Measurements from ENCODE around the gene CHRNA10.
"Not testable (repeated sequence)": the region's sequence is repeated elsewhere in the genome, so short reads cannot be mapped to it uniquely, and the experiment has no call there.

CHRNA10 gene

DNA sequence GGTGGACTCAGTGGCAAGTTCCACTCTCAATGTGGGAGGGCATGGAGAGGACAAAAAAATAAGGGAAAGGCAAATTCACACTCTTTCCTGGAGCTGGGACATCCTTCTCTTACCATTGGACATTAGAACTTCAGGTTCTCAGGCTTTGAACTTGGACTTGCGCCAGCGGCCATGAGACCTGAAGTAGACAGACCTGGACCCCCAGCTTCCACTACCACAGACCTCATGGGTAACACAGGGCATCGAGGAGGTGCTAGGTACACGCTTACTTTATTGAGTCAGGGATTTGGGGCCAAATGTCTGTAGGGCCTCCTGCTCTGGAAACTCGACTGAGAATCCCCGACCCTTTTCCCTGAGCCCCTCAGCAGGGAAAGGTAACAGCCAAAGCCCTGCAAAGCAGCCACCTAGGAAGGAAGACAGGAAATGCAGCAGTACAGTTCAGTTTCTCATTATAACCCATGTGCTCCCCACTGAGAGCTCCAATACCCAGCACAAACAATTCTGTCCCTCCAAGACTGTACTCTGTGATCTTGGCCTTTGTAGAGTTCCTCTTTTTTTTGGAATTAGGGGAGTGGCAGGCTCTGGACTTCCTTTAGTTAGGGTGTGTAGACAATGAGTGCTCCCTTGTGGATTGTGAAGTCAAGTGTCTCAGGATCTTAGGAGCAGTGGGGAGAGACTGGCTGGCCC, 5.7 kb downstream of the CHRNA10 start:
- no peak for DNase-seq (ENCODE audit: low read depth in 2 of 3, low spot score in 1 of 3)

DNA sequence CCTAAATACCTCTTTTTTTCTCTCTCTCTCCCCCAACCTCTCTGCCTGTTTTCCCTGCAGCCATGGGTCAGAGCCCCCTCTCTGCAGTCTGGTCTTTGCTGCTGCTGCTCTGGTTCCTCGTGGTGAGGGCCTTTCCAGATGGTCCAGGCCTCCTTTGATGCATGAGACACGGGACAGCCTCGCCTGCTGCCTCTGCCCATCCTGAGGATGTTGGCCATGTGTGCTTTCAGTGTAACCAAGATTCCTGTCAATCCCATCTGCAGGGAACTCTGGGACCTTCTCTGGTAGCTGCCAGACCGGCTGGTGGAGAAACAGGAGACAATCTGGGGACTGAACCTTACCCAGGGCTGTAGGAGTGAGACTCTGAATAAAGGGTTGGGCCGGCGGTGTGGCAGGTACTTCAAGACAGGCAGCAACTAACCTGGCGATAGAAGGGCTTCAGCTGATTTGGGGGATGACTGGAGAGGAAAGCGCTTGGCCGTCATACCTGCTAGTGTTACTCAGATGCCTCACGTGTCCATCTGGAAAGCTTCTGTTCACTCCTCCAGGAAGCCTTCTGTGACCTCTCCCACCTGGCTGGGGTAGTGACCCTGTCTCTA, 7.1 kb downstream of the CHRNA10 start:
- no peak for DNase-seq (ENCODE audit: low read depth in 2 of 3, low spot score in 1 of 3)

DNA sequence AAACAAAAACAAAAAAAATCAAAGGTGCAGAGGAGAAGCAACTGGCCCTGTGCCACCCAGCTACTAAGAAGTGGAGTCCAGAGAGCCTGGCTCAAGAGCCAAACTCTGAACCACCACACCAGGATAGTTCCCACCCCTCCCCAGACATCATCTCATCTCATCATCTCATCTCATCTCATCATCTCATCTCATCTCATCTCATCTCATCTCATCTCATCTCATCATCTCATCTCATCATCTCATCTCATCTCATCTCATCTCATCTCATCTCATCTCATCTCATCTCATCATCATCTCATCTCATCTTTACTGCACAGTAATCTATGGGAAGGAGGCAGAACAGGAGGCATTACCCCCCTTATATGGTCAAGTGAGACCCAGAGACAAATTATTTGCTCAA, 8.3 kb downstream of the CHRNA10 start:
- DNase-seq (ENCODE audit: low read depth in 2 of 3, low spot score in 1 of 3) = no peak

DNA sequence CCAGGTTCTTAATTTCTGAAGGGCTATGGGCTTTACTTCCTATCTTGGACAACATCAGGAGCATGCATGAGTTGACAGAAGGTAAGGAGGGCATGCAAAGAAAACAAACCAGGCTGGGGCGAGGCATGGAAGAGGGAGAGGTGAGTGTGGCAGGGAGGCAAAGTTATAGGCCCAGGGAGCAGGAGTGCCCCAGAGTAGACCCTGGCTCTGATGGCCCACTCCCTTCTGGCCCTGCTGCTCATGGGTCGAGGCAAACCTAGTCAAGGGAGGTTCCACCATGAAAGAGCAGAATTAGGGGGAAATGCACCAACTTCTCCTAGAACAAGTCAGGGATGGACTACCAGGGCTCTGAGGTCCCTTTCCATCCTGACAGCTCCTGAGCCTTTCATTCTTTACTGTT, 10.2 kb downstream of the CHRNA10 start:
- no peak for DNase-seq (ENCODE audit: low read depth in 2 of 3, low spot score in 1 of 3)

DNA sequence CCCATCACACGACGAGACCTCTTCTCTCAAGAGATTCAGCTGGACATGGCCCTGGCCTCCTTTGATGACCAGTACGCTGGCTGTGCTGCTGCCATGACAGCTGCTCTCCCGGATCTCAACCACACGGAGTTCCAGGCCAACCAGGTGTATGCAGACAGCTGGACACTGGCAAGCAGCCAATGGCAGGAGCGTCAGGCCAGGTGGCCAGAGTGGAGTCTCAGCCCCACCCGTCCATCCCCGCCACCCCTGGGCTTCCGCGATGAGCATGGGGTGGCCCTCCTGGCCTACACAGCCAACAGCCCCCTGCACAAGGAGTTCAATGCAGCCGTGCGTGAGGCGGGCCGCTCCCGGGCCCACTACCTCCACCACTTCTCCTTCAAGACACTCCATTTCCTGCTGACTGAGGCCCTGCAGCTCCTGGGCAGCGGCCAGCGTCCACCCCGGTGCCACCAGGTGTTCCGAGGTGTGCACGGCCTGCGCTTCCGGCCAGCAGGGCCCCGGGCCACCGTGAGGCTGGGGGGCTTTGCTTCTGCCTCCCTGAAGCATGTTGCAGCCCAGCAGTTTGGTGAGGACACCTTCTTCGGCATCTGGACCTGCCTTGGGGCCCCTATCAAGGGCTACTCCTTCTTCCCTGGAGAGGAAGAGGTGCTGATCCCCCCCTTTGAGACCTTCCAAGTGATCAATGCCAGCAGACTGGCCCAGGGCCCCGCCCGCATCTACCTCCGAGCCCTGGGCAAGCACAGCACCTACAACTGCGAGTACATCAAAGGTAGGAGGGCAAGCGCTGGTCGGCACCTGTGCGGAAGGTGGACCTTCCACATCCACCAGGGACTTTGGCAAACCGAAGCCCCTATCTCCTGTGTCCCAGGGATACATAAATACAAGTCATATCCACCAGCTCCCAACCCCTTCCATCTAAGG, 11.3 kb downstream of the CHRNA10 start:
- DNase-seq (ENCODE audit: low read depth in 2 of 3, low spot score in 1 of 3) = no peak

DNA sequence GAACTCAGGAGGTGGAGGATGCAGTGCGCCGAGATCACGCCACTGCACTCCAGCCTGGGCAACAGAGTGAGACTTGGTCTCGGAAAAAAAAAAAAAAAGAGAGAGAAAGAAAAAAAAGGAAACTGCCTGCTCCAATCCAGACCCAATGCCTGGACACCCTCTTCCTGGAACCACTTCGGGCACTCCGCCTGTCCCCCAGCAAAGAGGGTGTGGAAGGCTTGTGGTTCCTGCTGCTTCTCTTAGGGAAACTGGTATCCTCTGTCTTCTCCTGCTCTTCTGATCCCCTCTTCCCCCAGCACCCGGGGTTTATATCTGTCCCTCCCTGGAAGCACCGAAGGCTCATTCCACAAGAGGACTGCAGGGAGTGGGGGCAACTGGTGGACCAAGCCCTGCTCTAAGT, 12.9 kb downstream of the CHRNA10 start:
- DNase-seq (ENCODE audit: low read depth in 2 of 3, low spot score in 1 of 3) = no peak

DNA sequence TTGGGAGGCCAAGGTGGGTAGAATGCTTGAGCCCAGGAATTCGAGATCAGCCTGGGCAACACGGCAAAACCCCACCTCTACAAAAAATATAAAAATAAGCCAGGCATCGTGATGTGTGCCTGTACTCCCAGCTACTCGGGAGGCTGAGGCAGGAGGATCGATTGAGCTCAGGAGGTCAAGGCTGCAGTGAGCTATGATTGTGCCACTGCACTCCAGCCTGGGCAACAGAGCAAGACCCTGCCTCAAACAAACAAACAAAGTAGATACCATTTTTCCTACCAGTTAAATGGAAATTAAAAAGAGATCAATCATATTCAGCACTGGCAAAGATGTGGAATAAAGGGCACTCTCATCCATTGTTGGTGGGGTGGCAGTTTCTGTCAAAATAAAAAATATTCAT, 13.9 kb downstream of the CHRNA10 start:
- not testable (repeated sequence) for DNase-seq (ENCODE audit: low read depth in 2 of 3, low spot score in 1 of 3)

DNA sequence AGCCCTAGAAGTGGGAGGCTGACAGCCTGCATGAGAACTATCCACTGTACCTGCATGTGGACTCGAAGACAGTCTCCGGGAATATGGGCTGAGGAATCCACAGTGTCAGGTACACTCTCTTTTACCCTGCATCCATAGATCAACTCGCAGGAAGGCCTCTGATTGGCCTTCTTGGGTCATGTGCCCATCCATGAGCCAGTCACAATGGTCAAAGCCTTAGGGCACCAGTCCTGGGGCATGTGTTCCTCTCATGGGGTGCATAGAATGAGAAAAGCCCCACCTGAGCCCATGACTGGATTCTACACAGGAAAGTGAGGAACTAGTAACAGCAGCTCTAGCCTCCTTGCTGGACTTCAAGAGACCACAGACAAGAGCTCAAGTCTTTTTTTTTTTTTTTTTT, 15.6 kb downstream of the CHRNA10 start:
- no peak for DNase-seq (ENCODE audit: low read depth in 2 of 3, low spot score in 1 of 3)

DNA sequence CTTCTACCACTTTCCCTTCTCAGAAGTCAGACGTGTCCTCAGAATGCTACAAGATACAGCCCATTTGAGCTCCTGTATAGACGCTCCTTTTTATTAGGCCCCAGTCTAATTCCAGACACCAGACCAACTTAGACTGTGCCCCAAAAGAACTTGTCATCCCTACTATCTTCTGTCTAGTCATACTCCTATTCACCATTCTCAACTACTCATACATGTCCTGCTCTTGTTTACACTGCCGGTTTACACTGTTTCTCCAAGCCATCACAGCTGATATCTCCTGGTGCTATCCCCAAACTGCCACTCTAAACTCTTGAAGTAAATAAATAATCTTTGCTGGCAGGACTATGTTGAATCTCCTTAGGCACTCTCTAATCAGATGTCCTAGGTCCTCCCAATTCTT, 18.7 kb downstream of the CHRNA10 start:
- DNase-seq (ENCODE audit: low read depth in 2 of 3, low spot score in 1 of 3) = not testable (repeated sequence)

DNA sequence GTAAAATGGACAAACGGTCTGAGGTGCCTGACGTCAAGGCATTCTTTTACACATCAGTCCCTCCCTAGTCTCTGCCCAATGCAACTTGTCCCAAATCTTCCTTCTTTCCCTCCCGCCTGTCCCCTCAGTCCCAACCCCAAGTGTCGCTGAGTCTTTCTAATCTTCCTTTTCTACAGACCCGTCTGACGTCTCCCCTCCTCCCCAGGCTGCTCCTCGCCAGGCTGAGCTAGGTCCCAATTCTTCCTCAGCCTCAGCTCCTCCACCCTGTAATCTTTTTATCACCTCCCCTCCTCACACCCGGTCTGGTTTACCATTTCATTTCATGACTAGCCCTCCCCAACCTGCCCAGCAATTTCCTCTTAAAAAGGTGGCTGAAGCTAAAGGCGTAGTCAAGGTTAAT, 21.8 kb downstream of the CHRNA10 start:
- not testable (repeated sequence) for DNase-seq (ENCODE audit: low read depth in 2 of 3, low spot score in 1 of 3)

DNA sequence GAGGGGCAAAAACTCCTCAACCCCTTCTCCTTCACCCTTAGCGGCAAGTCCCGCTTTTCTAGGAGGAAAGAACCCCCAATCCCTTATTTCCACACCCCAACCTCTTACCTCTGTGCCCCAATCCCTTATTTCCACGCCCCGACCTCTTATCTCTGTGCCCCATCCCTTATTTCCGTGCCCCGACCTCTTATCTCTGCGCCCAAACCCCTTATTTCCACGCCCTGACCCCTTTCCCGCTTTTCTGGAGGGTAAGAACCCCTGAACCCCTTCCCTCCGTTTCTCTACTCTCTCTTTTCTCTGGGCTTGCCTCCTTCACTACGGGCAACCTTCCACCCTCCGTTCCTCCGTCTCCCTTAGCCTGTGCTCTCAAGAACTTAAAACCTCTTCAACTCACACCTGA, 22.3 kb downstream of the CHRNA10 start:
- DNase-seq (ENCODE audit: low read depth in 2 of 3, low spot score in 1 of 3) = not testable (repeated sequence)

DNA sequence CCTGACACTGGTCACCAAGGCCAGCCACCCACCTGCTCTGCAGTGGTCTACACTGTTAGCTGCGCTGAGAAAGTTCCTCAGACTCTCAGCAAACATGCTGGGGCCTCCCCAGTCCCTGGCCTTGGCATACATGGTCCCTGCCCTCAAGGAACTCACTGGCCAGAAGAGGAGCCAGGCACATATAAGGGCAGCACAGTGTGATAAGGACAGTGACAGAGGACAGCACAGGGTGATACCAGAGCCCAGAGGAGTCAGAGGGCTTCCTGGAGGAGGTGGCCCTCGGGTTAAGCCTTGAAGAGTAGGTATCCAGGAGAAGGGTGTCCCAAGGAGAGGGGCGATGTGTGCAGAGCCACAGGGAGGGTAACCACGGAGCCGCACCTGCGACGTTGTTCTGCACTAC, 25.6 kb downstream of the CHRNA10 start:
- no peak for DNase-seq (ENCODE audit: low read depth in 2 of 3, low spot score in 1 of 3)

DNA sequence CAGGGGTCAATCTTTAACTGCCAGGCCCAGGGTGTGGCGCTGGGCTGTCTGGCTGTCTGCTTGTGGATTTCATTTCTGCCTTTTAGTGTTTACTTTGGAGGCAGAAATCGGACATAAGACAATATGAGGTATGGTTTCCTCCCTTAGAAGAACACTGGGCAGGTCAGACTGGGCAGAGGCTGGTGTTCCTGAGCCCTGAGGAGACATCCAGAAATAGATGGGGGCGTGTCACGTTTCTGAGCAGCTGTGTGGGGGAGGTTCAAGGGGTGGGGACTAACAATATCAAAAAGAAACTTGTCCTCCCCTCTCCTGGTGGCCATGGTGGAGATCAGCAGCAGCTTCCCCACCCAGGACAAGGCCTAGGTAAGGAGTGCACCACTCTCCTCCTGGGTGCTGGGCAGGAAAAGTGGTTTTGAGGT, 26.4 kb downstream of the CHRNA10 start, which contains the start of gene ART1:
ART1 (plus strand) TSS at position 312 of the 419 bp plus-strand sequence. CDS start 14,086 bp downstream, outside the sequence.
- DNase-seq (ENCODE audit: low read depth in 2 of 3, low spot score in 1 of 3) = no peak

DNA sequence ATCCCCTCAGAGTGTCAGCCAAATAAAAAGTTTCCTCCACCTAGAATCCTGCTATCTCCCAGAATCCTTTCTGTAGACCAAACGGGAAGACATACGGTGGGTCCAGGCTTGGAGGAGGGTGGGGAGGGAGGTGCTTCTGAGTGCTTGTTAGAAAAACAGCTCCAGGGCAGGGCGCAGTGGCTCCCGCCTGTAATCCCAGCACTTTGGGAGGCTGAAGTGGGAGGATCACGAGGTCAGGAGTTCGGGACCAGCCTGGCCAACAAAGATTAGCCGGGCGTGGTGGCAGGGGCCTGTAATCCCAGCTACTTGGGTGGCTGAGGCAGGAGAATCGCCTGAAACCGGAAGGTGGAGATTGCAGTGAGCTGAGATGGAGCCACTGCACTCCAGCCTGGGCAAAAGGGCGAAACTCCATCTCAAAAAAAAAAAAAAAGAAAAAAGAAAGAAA, 28.1 kb downstream of the CHRNA10 start:
- DNase-seq (ENCODE audit: low read depth in 2 of 3, low spot score in 1 of 3) = not testable (repeated sequence)

DNA sequence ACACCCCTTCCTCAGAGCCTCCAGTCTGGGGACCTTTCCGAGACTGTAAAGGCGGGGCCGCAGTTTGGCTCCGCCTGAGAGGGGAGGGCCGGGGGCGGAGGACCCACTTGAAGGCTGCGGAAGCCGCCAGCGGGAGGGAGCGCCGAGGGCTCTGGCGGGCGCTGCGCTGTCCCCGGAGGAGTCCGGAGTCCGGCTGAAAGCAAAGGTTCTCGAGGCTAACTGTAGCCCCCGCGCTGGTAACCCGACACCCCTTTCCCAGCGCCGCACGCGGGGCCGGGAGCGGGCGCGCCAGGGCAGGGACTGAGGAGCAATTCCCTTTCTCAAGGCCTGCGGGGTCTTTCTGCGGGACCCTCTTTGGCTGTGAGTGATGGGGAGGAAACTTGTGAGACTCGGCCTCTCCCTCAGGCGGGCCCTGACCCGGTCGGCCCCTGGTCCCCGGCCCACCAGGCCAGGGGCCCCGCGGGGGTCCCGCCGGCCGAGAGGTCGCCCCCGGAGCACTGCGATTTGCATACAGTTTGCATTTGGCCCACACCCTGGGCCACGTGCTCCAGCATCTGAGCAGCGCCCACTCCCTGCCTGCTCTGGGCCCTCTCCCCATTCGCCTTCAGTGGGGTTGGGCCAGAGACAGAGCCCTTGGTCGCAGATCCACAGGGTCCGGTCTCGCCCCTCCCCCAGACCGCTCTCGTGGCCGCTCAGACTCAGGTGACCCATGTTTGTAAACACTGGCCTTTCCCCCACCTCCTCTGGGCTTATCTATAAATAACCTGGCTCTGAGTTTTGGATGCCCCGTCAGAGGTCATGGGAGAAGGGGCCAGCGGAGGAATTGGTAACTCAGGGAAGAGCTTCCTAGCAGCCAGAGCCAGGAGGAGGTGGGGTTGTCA, 28.9 kb downstream of the CHRNA10 start:
- DNase-seq (ENCODE audit: low read depth in 2 of 3, low spot score in 1 of 3) = peak in 2 of 3 donors; percentile 66 to 70

DNA sequence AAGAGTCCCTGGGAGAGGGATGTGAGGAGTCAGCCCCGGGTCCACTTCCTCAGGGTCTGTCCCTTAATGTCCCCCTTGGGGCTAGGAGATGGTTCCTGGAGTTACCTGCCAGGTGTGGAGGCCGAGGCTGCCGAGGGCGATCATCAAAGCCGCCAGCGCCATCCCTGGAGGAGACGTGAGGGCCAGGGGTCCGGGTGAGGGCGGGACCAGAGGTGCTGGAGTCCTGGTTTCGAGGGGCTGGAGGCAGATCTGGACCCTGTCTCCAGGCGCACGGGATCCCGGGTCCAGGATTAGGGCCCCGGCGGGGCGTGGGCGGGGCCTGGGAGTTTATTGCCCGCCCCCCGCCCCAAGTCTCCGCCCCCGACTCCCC, 29.5 kb downstream of the CHRNA10 start, which contains the start of gene ART5:
ART5 (minus strand) TSS at position 292 of the 370 bp plus-strand sequence; CDS start at position 162, 130 bp downstream.
- DNase-seq (ENCODE audit: low read depth in 2 of 3, low spot score in 1 of 3) = no peak

DNA sequence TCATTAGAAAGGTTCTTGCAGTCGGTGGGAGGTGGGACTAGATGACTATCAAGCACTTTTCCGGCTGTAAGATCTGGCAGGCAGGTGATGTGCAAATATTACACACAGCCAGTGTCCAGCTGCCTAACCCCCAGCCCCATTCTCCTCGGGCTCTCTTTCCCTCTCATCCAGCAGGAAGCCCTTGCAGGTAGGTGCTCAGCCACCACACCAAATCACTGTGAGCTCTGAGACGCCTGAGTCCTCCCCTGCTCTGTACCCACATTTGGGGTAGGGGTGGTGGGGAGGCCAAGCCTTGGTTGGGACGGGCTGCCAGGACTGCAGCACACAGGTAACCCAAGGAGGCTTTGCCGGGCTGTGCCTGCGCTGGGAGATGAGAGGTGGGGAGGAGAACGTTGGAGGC, 30.0 kb downstream of the CHRNA10 start:
- DNase-seq (ENCODE audit: low read depth in 2 of 3, low spot score in 1 of 3) = no peak

DNA sequence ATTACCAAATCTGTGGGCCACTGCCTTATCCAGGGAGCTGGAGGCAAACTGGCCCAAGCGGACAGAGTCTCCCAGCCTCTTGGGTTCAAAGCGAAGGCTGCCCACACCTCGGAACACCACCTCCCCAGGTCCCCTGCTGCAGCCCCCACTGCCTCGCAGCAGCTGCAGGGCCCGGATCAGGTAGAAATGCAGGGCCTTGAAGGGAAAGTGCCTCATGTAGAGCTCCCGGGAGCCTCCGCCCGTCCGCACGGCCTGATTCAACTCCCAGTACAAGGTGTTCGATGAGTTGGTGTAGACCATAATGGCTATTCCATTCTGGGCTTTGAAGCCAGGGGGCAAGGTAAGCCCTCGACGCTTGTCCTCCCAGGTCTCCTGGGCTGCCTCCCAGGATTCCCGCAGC, 31.3 kb downstream of the CHRNA10 start:
- no peak for DNase-seq (ENCODE audit: low read depth in 2 of 3, low spot score in 1 of 3)

DNA sequence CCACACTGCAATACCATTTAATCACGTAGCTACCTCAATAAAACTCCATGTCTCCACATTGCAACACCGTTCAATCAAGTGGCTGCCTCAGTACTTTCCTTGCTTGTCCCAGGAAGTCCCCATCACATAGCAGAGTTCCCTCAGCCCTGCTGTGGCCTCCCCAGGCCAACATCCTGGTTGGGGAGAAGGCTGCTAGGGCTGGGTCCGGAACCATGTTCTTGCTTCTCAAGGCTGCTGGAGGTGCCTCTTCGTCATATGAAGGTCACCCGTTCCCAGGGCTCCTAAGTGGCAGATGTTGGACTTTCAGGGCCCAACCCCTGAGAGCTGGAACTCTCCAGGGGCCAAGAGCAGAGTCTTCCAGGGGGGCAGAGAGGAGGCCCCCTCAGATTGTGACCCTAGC, 32.7 kb downstream of the CHRNA10 start:
- DNase-seq (ENCODE audit: low read depth in 2 of 3, low spot score in 1 of 3) = no peak

DNA sequence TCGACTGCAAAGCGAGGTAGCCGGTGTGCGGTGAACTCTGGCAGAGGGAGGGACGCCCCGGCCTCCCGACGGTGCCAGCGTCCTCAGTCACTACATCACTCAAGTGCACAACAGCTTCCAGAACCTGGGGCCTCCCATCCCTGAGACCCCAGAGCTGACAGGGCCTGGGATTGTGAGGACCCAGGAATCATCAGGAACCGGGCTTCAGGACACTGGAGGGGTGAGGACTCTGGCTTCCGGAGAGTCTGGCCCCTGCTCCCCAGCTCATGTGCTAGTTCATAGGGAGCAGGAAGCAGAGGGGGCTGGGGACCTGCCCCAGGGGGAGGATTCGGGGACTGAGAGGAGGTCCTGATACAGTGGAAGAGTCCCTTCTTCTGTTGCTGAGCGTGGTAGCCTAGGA, 34.0 kb downstream of the CHRNA10 start:
- DNase-seq (ENCODE audit: low read depth in 2 of 3, low spot score in 1 of 3) = no peak

Data from stimulated activated CD4-positive, alpha-beta T cell treated with anti-CD3 and anti-CD28 coated beads, Interleukin-12 subunit alpha, Interleukin-12 subunit beta, amount 100 ng/mL, for 48 hours (primary cell).